Trophoblast cell (in vitro differentiated cells and primary cell): ENCODE data around the gene CCNB1.

ENCODE experiments used
- DNase-seq, 2 donors: peaks; one replicate each; pipeline ENCODE4 v3.0.0-alpha.2; 2016
- H2AFZ ChIP-seq: 2 replicates; pipeline ENCODE4 v1.6.1; 2013; ENCODE audit warnings: low read length, moderate library complexity, mild to moderate bottlenecking; ENCODE audit not compliant: insufficient read depth, poor library complexity
- H2AK5ac ChIP-seq: 2 replicates; pipeline ENCODE4 v1.6.1; 2013; ENCODE audit warnings: mild to moderate bottlenecking, low read length
- H2BK120ac ChIP-seq: 2 replicates; pipeline ENCODE4 v1.6.1; 2013; ENCODE audit warnings: low read length, mild to moderate bottlenecking, moderate library complexity; ENCODE audit not compliant: insufficient read depth, poor library complexity
- H2BK12ac ChIP-seq: 2 replicates; pipeline ENCODE4 v1.6.1; 2013; ENCODE audit warnings: mild to moderate bottlenecking, low read length, moderate library complexity
- H2BK5ac ChIP-seq: 2 replicates; pipeline ENCODE4 v1.6.1; 2013; ENCODE audit warnings: low read length, low read depth, moderate library complexity, mild to moderate bottlenecking; ENCODE audit not compliant: poor library complexity
- H3K14ac ChIP-seq: 2 replicates; pipeline ENCODE4 v1.6.1; 2013; ENCODE audit warnings: mild to moderate bottlenecking, low read length
- H3K18ac ChIP-seq: 2 replicates; pipeline ENCODE4 v1.6.1; 2013; ENCODE audit warnings: mild to moderate bottlenecking, low read length
- H3K23ac ChIP-seq: 2 replicates; pipeline ENCODE4 v1.6.1; 2013; ENCODE audit warnings: low read length
- H3K27ac ChIP-seq: 2 replicates; pipeline ENCODE4 v1.5.1; 2013; ENCODE audit warnings: low read depth, mild to moderate bottlenecking, inconsistent platforms, low read length, moderate library complexity
- H3K27me3 ChIP-seq: 2 replicates; pipeline ENCODE4 v1.6.1; 2013; ENCODE audit warnings: inconsistent platforms, mild to moderate bottlenecking, low read length, moderate library complexity; ENCODE audit not compliant: insufficient read depth
- H3K36me3 ChIP-seq, 2 experiments: 1 replicate in 1 of 2; 2 replicates in 1 of 2; pipeline ENCODE4 v1.6.1; 2013; ENCODE audit warnings: low read length in 2 of 2, mild to moderate bottlenecking in 2 of 2, moderate library complexity in 1 of 2; ENCODE audit not compliant: insufficient read depth in 2 of 2, control insufficient read depth in 1 of 2
- H3K4ac ChIP-seq: 2 replicates; pipeline ENCODE4 v1.6.1; 2013; ENCODE audit warnings: low read depth, mild to moderate bottlenecking, low read length, moderate library complexity
- H3K4me1 ChIP-seq, 2 experiments: 1 replicate in 1 of 2; 2 replicates in 1 of 2; pipeline ENCODE4 v1.6.1; 2013; ENCODE audit warnings: low read length in 2 of 2, mild to moderate bottlenecking in 2 of 2, moderate library complexity in 1 of 2; ENCODE audit not compliant: insufficient read depth in 2 of 2, control insufficient read depth in 1 of 2
- H3K4me2 ChIP-seq: 2 replicates; pipeline ENCODE4 v1.6.1; 2013; ENCODE audit warnings: inconsistent platforms, mild to moderate bottlenecking, low read length, moderate library complexity
- H3K4me3 ChIP-seq: 2 replicates; pipeline ENCODE4 v1.5.1; 2013; ENCODE audit warnings: mild to moderate bottlenecking, low read depth, low read length, inconsistent platforms
- H3K79me1 ChIP-seq: one replicate; pipeline ENCODE4 v1.6.1; 2013; ENCODE audit warnings: low read length
- H3K79me2 ChIP-seq: 2 replicates; pipeline ENCODE4 v1.6.1; 2013; ENCODE audit warnings: low read length, mild to moderate bottlenecking; ENCODE audit not compliant: control insufficient read depth, insufficient read depth, poor library complexity
- H3K9ac ChIP-seq: 2 replicates; pipeline ENCODE4 v1.6.1; 2013; ENCODE audit warnings: mild to moderate bottlenecking, low read length
- H3K9me3 ChIP-seq: 2 replicates; pipeline ENCODE4 v1.6.1; 2013; ENCODE audit warnings: low read depth, mild to moderate bottlenecking, control low read depth, inconsistent platforms, low read length; ENCODE audit not compliant: insufficient read depth
- H4K12ac ChIP-seq: 2 replicates; pipeline ENCODE4 v1.6.1; 2013; ENCODE audit warnings: low read depth, mild to moderate bottlenecking, low read length, moderate library complexity
- H4K8ac ChIP-seq: 2 replicates; pipeline ENCODE4 v1.6.1; 2013; ENCODE audit warnings: low read depth, mild to moderate bottlenecking, low read length, moderate library complexity
- H4K91ac ChIP-seq: one replicate; pipeline ENCODE4 v1.6.1; 2013; ENCODE audit warnings: low read depth, mild to moderate bottlenecking, low read length, moderate library complexity
- WGBS: extraction: QIAGEN DNeasy Blood & Tissue Kit; methylation state at CpG from one replicate; pipeline ENCODE4 v1.1.7; 2013; ENCODE audit warnings: missing lambda C conversion rate; ENCODE audit not compliant: insufficient read length, insufficient coverage; ENCODE audit errors: extremely low coverage; 5-methylcytosine and 5-hydroxymethylcytosine counted together

Gene CCNB1

GRCh38 chr5:69187342-69187741 lies 20.4 kb downstream of the CCNB1 start:
- peaks cover 6% of the 10 kb centered on the region for H3K79me2 ChIP-seq
- H2BK5ac ChIP-seq = no peak overlapping the region
- H4K91ac ChIP-seq = no peak overlapping the region
- DNase-seq = no peak
- no CpG with 5 or more reads among the region's 2 CpGs for WGBS
- H3K23ac ChIP-seq = no peak overlapping the region
- H3K18ac ChIP-seq = no peak overlapping the region
- no peak overlapping the region for H4K8ac ChIP-seq
- no peaks in the 10 kb centered on the region for H3K27me3 ChIP-seq
- H3K4me1 ChIP-seq = peaks cover 2 to 7% of the 10 kb centered on the region in 2 experiments
- H2BK12ac ChIP-seq = no peak overlapping the region
- H2AFZ ChIP-seq = no peak overlapping the region
- H3K4me2 ChIP-seq = no peak overlapping the region
- no peak overlapping the region for H2BK120ac ChIP-seq
- no peak overlapping the region for H4K12ac ChIP-seq
- peaks cover 11% of the 10 kb centered on the region for H3K79me1 ChIP-seq
- no peaks in the 10 kb centered on the region for H3K36me3 ChIP-seq
- no peak overlapping the region for H3K4me3 ChIP-seq
- no peak overlapping the region for H3K27ac ChIP-seq
- H3K9ac ChIP-seq = no peak overlapping the region
- H2AK5ac ChIP-seq = no peak overlapping the region
- H3K14ac ChIP-seq = no peak overlapping the region
- no peaks in the 10 kb centered on the region for H3K9me3 ChIP-seq
- no peak overlapping the region for H3K4ac ChIP-seq

GRCh38 chr5:69188811-69189161 lies 21.8 kb downstream of the CCNB1 start:
- H3K4me3 ChIP-seq = peak overlapping the region; percentile 78
- no peak for DNase-seq
- no peaks in the 10 kb centered on the region for H3K9me3 ChIP-seq
- H4K8ac ChIP-seq = peak overlapping the region; percentile 91
- H3K36me3 ChIP-seq = peaks cover 3 to 4% of the 10 kb centered on the region in 2 experiments
- peak overlapping the region; percentile 54 for H2BK120ac ChIP-seq
- peaks cover 11% of the 10 kb centered on the region for H3K79me1 ChIP-seq
- peaks cover 2 to 7% of the 10 kb centered on the region in 2 experiments for H3K4me1 ChIP-seq
- H3K14ac ChIP-seq = peak overlapping the region; percentile 53
- H2AFZ ChIP-seq = peak overlapping the region; percentile 87
- H3K27me3 ChIP-seq = no peaks in the 10 kb centered on the region
- peak overlapping the region; percentile 61 for H2BK5ac ChIP-seq
- no peak overlapping the region for H2AK5ac ChIP-seq
- no CpG with 5 or more reads among the region's 8 CpGs for WGBS
- no peak overlapping the region for H3K4ac ChIP-seq
- peak overlapping the region; percentile 57 for H3K9ac ChIP-seq
- no peak overlapping the region for H2BK12ac ChIP-seq
- peak overlapping the region; percentile 32 for H4K91ac ChIP-seq
- peaks cover 6% of the 10 kb centered on the region for H3K79me2 ChIP-seq
- H4K12ac ChIP-seq = peak overlapping the region; percentile 58
- H3K23ac ChIP-seq = no peak overlapping the region
- H3K27ac ChIP-seq = peak overlapping the region; percentile 22
- H3K18ac ChIP-seq = peak overlapping the region; percentile 27
- H3K4me2 ChIP-seq = peak overlapping the region; percentile 86

- Histone ChIP-seq H3K18ac (peak within 1 kb of the TSS; percentile 82), H3K9me3 (no peaks in the 10 kb centered on the region), H2AK5ac (no peak within 1 kb of the TSS), H3K9ac (peak within 1 kb of the TSS; percentile 88), H3K4me1 (peaks cover 2 to 7% of the 10 kb centered on the region in 2 experiments), H3K79me2 (peaks cover 6% of the 10 kb centered on the region), H4K91ac (peak within 1 kb of the TSS; percentile 60), H3K27me3 (no peaks in the 10 kb centered on the region), H3K14ac (peak within 1 kb of the TSS; percentile 86), H3K4me2 (peak within 1 kb of the TSS; percentile 86), H3K27ac (peak within 1 kb of the TSS; percentile 92), H3K4me3 (peak within 1 kb of the TSS; percentile 93), H4K8ac (peak within 1 kb of the TSS; percentile 91), H2BK12ac (no peak within 1 kb of the TSS), H4K12ac (peak within 1 kb of the TSS; percentile 58), H3K79me1 (peaks cover 11% of the 10 kb centered on the region), H3K4ac (peak within 1 kb of the TSS; percentile 13), H2BK120ac (peak within 1 kb of the TSS; percentile 54), H2AFZ (peak within 1 kb of the TSS; percentile 92), H3K23ac (no peak within 1 kb of the TSS), H3K36me3 (peaks cover 5 to 6% of the 10 kb centered on the region in 2 experiments), H2BK5ac (peak within 1 kb of the TSS; percentile 71)
- DNase-seq = peak; percentile 93 to 98
- no CpG with 5 or more reads among the region's 55 CpGs for WGBS
Measured at GRCh38 chr5:69189162-69190086, 22.5 kb downstream of the CCNB1 start, which contains the start of gene CENPH. Gene CENPH, plus strand, starts transcription at chr5:69189583. Its CDS starts 52 bp downstream, at chr5:69189635.

- DNase-seq = no peak
- Histone ChIP-seq H3K23ac (no peak overlapping the region), H3K9ac (no peak overlapping the region), H3K79me2 (no peaks in the 10 kb centered on the region), H3K4me3 (no peak overlapping the region), H2BK120ac (no peak overlapping the region), H2BK12ac (no peak overlapping the region), H3K79me1 (no peaks in the 10 kb centered on the region), H3K14ac (no peak overlapping the region), H2AFZ (no peak overlapping the region), H2BK5ac (no peak overlapping the region), H4K8ac (no peak overlapping the region), H3K18ac (no peak overlapping the region), H4K12ac (no peak overlapping the region), H3K4me1 (no peaks in the 10 kb centered on the region), H3K27me3 (no peaks in the 10 kb centered on the region), H3K4me2 (no peak overlapping the region), H3K4ac (no peak overlapping the region), H3K9me3 (no peaks in the 10 kb centered on the region), H4K91ac (no peak overlapping the region), H3K27ac (no peak overlapping the region), H3K36me3 (peaks cover 12 to 13% of the 10 kb centered on the region in 2 experiments), H2AK5ac (no peak overlapping the region)
- no CpG with 5 or more reads among the region's 1 CpG for WGBS
Measured at GRCh38 chr5:69202497-69202896, 35.5 kb downstream of the CCNB1 start.
